CD4-positive, alpha-beta T cell treated with Interferon gamma for 1 hour (primary cell): ENCODE data around the gene PRPS1.
"Not testable (repeated sequence)": the region's sequence is repeated elsewhere in the genome, so short reads cannot be mapped to it uniquely, and the experiment has no call there.

ENCODE experiments used
- DNase-seq: peaks from one replicate; pipeline ENCODE4 v3.0.0-alpha.2; 2020

PRPS1 gene

DNA sequence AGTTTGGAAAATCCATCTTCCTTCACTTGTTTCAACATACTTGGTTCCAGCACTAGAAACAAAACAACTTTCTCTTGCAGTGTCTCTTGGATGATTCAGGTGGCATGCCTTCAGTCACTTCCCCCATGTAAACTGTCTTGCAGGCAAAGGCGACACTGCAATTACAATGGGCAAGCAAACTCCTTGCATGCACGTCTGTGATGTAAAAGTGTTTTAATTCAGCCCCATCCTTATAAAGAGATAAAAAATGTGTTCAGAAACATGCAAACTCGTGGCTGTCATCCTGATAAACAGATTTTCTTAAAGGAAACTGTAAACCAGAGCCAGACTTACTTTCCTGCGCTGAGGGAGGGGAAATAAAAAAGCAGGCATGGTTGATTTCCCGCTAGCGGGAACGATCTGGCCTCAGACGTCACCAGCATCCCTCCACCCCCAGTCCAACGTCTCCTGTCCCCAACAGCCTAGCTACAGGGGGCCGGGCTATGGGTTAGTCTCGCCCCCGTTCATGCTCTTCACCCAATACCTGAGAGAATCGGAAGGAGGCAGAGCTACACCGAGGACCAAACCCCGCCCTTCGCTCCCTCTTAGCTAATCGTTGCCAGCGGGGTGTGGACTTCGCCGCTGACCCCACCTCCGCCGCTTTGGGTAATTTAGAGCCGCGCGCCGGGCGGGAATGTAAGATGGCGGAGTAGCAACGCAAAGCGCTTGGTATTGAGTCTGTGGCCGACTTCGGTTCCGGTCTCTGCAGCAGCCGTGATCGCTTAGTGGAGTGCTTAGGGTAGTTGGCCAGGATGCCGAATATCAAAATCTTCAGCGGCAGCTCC lies at the start of gene PRPS1:
Gene PRPS1 (plus strand): TSS at position 673 of the 824 bp plus-strand sequence. CDS start 119 bp downstream, at position 792.
- DNase-seq: peak; percentile 91

- DNase-seq: no peak
These were observed 48.4 kb upstream of the PRPS1 start for GRCh38 chrX:107579956-107580355.

DNA sequence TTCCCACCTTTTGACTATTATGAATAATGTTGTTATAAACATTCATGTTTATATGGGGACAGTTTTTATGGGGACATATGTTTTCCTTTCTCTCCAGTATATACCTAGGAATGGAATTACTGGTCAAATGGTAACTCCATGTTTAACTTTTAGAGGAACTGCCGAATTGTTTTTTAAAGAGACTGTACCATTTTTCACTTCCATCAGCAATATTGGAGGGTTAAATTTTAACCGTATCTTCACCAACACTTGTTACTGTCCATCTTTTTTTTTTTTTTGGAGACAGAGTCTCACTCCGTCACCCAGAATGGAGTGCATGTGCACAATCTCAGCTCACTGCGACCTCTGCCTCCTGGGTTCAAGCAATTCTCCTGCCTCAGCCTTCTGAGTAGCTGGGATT lies 46.4 kb upstream of the PRPS1 start:
- no peak for DNase-seq

DNA sequence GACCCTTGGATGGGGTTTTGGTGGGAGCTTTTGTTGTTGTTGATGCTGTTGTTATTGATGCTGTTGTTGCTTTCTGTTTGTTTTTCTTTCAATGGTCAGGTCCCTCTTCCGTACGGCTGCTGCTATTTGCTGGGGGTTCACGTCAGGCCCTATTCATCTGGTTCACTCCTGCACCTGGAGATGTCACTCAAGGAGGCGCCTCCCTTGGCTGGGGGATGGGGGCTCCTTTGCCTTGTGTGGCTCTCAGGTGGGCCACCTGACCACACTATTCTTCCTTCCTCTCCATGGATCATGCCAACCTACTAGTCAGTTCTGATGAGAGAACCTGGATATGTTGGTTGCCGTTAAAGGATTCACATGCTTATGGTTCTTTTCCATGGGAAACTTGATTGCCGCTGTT lies 39.1 kb upstream of the PRPS1 start:
- no peak for DNase-seq

- DNase-seq: no peak
These were observed 31.7 kb upstream of the PRPS1 start for GRCh38 chrX:107596651-107597050.

DNA sequence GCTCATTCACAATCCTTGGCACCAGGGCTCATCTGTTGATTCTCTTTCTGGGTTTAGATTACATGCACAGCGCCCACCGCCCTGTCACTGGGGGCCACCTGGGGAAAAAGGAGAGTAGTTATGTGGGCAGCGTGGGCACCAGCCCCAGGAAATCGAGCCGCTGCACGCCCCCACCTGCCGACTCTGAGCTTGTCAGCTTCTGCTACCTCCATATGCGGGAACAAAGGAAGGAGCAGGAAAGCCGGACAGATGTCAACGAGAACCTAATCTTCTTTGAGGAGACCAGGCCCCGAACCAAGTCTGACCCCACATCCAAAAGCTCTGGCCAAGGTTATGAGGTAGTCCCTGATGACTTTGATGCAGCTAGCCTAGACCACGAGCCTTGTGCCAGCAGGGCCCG lies 31.0 kb upstream of the PRPS1 start:
- no peak for DNase-seq

DNA sequence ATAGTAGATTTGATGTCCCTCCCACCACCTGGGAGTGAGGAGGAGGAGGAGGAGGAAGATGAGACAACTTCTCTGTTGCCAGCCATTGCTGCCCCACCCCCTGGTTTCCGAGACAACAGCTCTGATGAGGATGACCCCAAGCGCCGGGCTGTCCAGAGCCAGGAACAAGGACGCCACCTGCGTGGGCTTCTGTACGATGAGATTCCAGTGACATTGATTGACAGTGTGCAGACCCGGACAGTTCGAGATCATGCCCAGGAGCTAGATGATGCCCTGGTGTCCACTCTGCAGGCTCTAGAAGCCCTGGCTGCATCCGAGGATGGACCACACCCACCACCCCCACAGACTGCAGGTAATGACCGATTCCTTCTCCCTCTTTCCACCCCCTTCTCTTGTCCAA lies 30.5 kb upstream of the PRPS1 start:
- no peak for DNase-seq

GRCh38 chrX:107599450-107599861 lies 28.9 kb upstream of the PRPS1 start:
- no peak for DNase-seq

GRCh38 chrX:107600366-107600765 lies 27.9 kb upstream of the PRPS1 start:
- DNase-seq: no peak

DNA sequence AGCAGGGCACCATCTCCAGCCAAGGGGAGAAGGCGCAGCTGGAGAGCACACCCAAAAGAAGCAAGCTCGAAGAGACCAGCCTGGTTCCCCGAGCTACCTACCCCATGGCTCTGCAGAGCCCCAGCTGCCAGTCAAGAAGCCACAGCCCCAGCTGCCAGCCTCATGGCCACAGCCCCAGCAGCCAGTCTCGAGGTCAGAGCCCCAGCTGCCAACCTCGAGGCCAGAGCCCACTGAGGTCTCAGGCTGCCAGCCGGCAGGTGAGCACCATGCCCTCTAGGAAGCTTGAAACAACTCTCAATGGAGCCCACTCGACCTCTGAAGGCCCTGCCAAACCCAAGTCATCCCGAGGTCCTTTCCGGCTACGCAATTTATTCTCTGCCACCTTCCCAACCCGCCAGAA lies 27.0 kb upstream of the PRPS1 start:
- no peak for DNase-seq

- DNase-seq: no peak
These were observed 26.6 kb upstream of the PRPS1 start for GRCh38 chrX:107601759-107602158.

- DNase-seq: no peak
These were observed 25.5 kb upstream of the PRPS1 start for GRCh38 chrX:107602694-107603239.

DNA sequence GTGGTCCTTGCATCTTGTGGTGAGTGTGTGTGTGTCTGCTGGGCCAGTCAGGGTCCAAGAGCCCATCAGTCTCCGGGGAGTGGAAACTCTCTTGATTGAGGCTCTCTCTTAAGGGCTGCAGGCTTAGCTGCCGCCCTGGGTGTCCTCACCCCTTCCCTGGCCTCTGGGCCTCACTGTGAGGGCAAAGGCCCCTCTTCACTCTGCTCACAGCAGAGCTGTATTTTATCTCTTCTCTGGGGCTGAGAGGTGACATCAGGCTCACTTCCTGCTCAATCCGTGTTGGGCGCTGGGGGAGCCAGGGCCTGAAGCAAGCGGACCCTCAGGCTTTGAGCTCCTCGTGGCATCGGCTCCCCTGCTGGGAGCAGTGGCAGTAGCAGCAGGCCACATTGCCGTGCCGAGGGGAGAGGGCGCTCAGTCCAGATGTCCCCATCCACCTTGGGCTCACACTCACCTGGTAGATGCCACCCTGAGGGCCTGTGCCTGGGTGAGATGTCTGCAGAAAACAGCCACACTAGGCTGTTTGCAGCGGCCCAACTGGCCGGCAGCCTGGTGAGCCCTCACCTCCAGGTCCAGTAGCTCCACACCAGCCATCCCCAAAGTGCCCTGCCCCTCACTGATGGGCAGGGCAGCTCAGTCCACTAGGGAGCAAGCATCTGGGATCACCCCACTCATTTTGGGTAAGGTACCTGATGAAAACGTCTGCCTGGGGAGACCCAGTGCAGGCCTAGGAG lies 24.7 kb upstream of the PRPS1 start:
- DNase-seq: no peak

GRCh38 chrX:107609061-107609460 lies 19.2 kb upstream of the PRPS1 start:
- DNase-seq: not testable (repeated sequence)

GRCh38 chrX:107610667-107611066 lies 17.6 kb upstream of the PRPS1 start:
- no peak for DNase-seq

DNA sequence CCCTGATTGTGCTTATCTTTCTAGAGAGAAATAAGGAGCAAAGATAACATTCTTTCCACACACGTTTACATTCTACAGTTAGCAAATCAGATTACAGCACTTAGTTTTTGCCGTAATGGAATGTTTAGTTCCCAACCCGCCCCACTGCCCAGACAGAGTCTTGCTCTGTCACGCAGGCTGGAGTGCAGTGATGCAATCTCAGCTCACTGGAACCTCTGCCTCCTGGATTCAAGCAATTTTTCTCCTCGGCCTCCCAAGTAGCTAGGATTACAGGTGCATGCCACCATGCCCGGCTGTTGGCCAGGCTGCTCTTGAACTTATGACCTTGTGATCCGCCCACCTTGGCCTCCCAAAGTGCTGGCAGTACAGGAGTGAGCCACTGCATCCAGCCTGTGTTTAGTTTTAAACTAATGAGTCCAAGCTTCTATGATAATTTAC lies 8.4 kb upstream of the PRPS1 start:
- DNase-seq: no peak

- DNase-seq: no peak
These were observed 3.4 kb upstream of the PRPS1 start for GRCh38 chrX:107624893-107625292.

GRCh38 chrX:107625739-107626138 lies 2.6 kb upstream of the PRPS1 start:
- no peak for DNase-seq

- DNase-seq: no peak
These were observed 1.8 kb upstream of the PRPS1 start for GRCh38 chrX:107626481-107626880.

DNA sequence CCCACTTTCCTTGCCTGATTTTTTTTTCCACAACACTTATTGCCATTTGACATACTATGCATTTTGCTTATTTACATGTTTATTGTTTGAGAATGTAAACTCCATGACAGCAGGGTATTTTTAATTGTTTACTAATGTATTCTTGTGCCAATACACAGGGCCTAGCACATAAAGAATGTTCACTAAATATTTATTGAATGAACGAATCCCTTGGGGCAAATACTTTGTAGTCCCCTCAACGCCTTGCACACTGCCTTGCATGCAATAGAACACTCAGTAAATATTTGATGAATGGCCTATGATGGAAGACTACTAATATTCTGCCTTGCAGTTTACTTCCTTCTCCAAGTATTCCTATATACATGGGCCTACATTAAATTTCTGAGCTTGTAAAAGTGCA lies 1.4 kb upstream of the PRPS1 start:
- DNase-seq: no peak

GRCh38 chrX:107628662-107629539 lies 591 bp downstream of the PRPS1 start:
- DNase-seq: peak; percentile 43

- DNase-seq: no peak
These were observed 1.2 kb downstream of the PRPS1 start for GRCh38 chrX:107629540-107629909.
